GM12892 (cell line): ENCODE data around the gene PPARD.

Experiments
- POLR2A ChIP-seq: IDR thresholded peaks from 2 replicates; pipeline ENCODE4 v1.6.1; 2011; ENCODE audit warnings: low read depth, low read length, control low read depth
- POLR2AphosphoS5 ChIP-seq: IDR thresholded peaks from 2 replicates; pipeline ENCODE4 v1.6.1; 2011; ENCODE audit warnings: low read depth, low read length, control low read depth

- TF ChIP-seq POLR2A (no peak), POLR2AphosphoS5 (no peak)
Observed at GRCh38 chr6:35328108-35328723, 14.1 kb upstream of the PPARD start.
